Activated CD8-positive, alpha-beta memory T cell treated with anti-CD3 and anti-CD28 coated beads, Interleukin-2, amount 50 U/mL, for 1 hour (primary cell): ENCODE data around the gene DOC2A.

Source experiments
- DNase-seq: peaks from one replicate; pipeline ENCODE4 v3.0.0-alpha.2; 2020; ENCODE audit errors: extremely low read depth

DOC2A gene

GRCh38 chr16:29989111-29989858, 21.5 kb downstream of the DOC2A start:
- no peak for DNase-seq

DNA sequence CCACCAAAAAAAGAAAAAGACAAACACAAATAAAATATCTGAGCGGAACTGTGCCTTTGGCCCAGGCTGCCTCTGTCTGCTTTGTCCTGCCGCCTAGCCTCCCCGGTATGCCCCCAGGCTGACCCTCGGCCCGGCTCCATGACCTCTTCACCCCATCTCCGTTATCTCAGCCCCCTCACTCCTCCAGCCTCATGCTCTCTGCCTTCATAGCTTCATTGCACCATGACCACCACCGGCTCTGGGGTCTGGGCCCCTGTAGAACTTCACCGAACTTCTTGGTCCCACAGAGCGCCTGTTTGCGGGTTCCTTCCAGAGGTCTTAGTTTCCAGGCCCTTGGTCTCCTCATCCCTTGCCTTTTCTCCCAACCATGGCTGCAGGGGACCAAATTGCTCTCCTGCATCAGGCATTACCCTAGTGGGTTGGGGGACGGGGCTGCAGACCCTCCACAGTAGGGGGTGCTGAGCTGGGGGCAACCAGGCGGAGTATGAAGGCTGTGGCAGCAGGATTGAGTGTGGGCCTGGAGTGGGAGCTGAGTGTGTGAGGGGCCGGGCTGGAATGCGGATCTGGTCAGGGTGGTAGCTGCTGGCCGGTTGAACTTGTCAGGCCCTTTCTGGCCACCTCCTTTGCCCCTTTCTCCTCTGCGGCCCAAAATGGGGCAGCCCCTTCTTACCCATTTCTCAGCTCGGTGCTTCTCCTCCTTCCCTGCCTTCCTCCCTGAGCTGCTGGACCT, 22.3 kb downstream of the DOC2A start:
- no peak for DNase-seq

DNA sequence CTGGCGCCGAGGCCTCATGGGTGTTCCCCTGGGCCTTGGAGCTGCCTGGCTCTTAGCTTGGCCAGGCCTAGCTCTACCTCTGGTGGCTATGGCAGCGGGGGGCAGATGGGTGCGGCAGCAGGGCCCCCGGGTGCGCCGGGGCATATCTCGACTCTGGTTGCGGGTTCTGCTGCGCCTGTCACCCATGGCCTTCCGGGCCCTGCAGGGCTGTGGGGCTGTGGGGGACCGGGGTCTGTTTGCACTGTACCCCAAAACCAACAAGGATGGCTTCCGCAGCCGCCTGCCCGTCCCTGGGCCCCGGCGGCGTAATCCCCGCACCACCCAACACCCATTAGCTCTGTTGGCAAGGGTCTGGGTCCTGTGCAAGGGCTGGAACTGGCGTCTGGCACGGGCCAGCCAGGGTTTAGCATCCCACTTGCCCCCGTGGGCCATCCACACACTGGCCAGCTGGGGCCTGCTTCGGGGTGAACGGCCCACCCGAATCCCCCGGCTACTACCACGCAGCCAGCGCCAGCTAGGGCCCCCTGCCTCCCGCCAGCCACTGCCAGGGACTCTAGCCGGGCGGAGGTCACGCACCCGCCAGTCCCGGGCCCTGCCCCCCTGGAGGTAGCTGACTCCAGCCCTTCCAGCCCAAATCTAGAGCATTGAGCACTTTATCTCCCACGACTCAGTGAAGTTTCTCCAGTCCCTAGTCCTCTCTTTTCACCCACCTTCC, 23.3 kb downstream of the DOC2A start:
- no peak for DNase-seq

- DNase-seq: no peak
Measured at GRCh38 chr16:29986931-29987330, 23.9 kb downstream of the DOC2A start.

GRCh38 chr16:29986231-29986630, 24.6 kb downstream of the DOC2A start:
- no peak for DNase-seq

DNA sequence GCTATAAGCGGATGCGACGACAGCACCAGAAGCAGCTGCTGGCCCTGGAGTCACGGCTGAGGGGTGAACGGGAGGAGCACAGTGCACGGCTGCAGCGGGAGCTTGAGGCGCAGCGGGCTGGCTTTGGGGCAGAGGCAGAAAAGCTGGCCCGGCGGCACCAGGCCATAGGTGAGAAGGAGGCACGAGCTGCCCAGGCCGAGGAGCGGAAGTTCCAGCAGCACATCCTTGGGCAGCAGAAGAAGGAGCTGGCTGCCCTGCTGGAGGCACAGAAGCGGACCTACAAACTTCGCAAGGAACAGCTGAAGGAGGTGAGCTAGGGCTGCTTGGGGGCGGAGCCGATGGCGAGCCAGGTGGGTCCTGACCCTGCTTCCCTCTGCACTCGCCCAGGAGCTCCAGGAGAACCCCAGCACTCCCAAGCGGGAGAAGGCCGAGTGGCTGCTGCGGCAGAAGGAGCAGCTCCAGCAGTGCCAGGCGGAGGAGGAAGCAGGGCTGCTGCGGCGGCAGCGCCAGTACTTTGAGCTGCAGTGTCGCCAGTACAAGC, 25.5 kb downstream of the DOC2A start:
- DNase-seq: no peak

DNA sequence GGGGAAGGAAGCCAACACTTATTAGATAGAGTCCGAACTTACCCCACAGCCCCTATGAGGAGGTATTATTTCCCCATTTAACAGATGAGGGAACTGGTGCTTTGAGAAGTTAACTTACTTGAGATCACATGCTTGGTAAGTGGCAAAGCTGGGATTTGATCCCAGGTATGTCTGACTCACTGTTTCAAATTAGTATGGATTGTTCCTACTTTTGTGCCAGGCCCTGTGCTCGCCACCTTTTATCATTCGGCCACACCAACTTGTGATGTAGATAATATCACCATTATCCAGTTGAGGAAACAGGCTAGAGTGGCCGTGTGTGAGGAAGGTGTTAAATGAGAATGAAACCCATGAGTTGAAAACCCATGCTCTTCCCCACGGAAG, 26.1 kb downstream of the DOC2A start:
- no peak for DNase-seq

- DNase-seq: no peak
Measured at GRCh38 chr16:29984137-29984763, 26.6 kb downstream of the DOC2A start.

GRCh38 chr16:29983420-29984136, 27.2 kb downstream of the DOC2A start:
- DNase-seq: no peak

DNA sequence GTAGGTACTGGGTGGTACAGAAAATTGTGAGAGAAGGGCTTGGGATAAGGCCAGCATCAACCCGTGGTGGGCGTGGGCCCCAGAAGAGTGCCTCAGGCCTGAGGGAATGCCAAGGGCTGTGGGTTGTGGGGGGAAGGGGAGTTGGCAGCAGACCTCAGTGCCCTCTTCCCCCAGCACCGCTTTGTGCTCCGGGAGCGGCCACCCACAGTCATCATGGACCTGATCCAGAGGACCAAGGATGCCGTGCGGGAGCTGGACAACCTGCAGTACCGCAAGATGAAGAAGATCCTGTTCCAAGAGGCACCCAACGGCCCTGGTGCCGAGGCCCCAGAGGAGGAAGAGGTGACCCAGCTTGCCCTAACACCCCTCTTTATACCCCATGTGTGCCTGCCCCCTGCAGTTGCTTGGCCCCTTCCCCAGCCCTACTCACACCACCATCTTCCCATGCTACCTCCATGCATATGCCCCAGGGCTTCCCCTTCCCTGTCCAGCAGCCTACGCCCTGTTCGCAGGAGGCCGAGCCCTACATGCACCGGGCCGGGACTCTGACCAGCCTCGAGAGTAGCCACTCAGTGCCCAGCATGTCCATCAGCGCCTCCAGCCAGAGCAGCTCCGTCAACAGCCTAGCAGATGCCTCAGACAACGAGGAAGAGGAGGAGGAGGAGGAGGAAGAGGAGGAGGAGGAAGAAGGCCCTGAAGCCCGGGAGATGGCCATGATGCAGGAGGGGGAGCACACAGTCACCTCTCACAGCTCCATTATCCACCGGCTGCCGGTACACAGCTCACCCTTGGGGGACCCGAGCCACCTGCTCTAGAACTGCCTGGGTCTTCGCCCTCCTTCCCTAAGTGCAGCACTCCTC, 28.0 kb downstream of the DOC2A start:
- DNase-seq: no peak

- DNase-seq: no peak
Measured at GRCh38 chr16:29978564-29979270, 32.1 kb downstream of the DOC2A start.

DNA sequence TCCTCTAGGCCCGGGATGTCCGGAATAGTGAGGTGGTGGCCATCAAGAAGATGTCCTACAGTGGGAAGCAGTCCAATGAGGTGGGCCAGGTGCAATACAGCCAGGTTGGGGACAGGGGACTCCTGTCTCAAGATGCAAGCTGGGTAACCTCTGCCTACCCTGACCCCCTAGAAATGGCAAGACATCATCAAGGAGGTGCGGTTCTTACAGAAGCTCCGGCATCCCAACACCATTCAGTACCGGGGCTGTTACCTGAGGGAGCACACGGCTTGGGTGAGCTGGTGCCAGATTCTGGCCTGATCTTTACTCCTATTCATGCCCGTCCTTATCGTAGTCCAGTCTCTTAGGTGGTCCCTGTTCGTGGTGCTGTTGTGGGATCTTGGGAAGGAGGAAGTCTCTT, 32.7 kb downstream of the DOC2A start:
- DNase-seq: no peak

DNA sequence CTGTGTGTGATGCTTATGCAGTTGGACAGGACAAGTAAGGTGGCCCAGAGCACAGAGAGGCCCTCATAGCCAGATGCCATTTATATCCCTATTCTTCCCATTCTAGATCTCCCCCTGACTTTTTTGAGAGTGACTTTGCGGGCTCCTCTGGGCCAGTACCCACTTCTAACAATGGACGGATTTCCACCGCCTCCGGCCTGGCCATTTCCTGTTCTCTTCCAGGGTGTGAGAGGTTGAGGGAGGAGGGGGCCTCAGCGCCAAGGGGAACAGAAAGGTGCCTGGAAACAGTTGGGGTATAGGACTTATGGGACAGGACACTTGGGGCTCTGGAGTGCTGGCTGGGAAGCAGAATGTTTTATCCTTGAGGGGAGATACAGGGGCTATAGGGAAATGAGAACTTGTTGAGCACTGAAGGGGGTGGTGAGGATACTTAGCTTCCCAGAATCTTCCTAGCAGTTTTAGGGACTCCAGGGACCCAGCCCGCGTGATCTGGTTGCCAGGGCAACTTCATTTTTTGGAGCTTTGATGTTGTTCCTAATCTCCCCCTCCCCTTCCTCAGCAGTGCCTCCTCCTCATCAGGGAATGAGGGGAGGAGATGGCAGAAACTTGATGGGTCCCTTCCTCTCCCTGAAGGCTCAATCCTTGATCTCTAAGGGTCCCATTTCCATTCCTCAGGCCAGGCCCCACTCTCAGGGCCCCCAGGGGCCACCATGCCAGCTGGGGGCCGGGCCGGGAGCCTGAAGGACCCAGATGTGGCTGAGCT, 33.6 kb downstream of the DOC2A start:
- DNase-seq: no peak

- no peak for DNase-seq
Measured at GRCh38 chr16:29975811-29976511, 34.9 kb downstream of the DOC2A start.

GRCh38 chr16:29975134-29975538, 35.7 kb downstream of the DOC2A start:
- DNase-seq: no peak

- no peak for DNase-seq
Measured at GRCh38 chr16:29974291-29975133, 36.3 kb downstream of the DOC2A start.
